C4-2B (cell line): ENCODE data around the gene SH2D1A.

Source experiments
- H3K27ac ChIP-seq: fragments of 450-650 bp; 2 replicates; pipeline ENCODE4 v1.5.1; 2017
- CTCF ChIP-seq: fragments of 450-650 bp; conservative IDR thresholded peaks from 2 replicates; pipeline ENCODE4 v1.5.1; 2017; ENCODE audit warnings: mild to moderate bottlenecking
- ZFX ChIP-seq: fragments of 450-650 bp; IDR thresholded peaks from 2 replicates; pipeline ENCODE4 v1.6.1; 2017

Gene SH2D1A

GRCh38 chrX:124421898-124422655 is 75.7 kb downstream of the SH2D1A start:
- H3K27ac ChIP-seq: no peak overlapping the region
- no peak for TF ChIP-seq CTCF
- TF ChIP-seq ZFX: no peak
